GM21515 (cell line): Measurements from ENCODE around the gene GPR68.

Experiments used
- ATAC-seq: cut with Tn5 transposase; IDR thresholded peaks from one replicate; pipeline ENCODE4 v1.9.1; 2021; ENCODE audit not compliant: unreplicated experiment

GPR68 gene

GRCh38 chr14:91244501-91244901, at the start of gene GPR68:
Gene GPR68 (minus strand): TSS chr14:91244704. CDS start chr14:91235050, 9,654 bp downstream.
- no peak for ATAC-seq

DNA sequence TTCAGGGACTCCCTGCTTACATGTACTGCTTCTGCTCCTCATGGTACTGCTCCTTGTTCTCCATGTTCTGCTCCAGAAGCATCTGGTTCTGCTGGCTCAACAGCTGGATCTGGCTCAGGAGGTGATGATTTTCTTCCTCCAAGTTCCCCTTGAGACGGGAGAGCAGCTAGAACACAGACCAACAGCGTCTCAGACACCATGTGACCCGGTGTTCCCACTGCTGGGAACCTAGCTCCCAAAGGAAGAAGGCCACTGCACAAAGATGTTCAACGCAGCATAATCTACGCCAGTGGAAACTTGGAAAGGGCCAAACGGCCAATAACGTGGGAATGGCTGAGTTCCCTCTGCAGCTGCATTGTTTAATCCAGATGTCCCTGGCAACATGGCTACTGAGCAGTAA, 49.6 kb upstream of the GPR68 start:
- no peak for ATAC-seq

DNA sequence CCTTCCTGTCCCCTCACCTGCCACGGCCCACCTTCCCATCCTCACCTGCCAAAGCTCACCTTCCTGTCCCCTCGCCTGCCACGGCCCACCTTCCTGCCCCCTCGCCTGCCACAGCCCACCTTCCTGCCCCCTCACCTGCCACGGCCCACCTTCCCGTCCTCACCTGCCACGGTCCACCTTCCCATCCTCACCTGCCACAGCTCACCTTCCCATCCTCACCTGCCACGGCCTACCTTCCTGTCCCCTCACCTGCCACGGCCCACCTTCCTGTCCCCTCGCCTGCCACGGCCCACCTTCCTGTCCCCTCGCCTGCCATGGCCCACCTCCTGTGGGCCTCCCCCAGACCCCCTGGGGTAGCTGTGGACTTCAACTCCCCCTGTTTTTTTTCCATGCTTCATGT, 48.8 kb upstream of the GPR68 start:
- no peak for ATAC-seq

GRCh38 chr14:91292491-91292890, 48.0 kb upstream of the GPR68 start:
- ATAC-seq: no peak

- no peak for ATAC-seq
These were observed 47.4 kb upstream of the GPR68 start for GRCh38 chr14:91291786-91292405.

DNA sequence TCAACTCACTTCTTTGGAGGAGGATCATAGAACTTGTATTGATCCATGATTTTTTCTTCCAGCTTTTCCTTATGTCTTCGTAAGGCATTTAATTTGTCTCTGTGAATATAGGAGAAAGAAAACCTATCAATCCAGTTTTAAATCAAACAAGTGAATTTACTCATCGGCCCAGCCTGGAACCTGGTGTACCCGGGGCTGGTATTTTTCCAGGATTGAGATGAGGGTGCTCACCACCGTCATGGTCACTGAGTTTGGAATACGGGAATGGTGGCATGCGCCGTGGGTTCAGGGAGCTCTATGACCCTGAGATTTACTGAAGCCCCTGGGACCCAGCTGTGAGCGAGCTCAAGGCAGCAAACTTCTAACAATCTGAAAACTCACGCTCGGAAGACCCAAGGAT, 46.5 kb upstream of the GPR68 start:
- no peak for ATAC-seq

DNA sequence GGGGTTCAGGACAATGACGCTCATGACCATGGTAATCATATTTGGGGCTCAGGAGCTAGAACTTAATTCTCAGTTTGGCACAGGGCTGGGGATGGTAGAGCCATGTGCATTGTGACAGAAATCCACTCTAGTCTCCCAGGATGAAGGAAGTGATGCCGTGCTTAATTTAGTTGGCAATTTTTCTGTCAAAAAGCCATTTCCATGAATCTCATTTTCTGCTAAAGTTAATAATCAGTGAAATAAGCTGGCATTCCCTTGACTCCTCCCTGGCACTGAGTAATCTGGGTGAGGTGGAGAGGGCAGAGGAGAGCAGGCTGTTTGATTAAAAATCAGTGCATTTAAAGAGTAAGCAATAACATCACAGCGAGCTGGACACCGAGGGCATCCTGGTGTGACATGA, 45.0 kb upstream of the GPR68 start:
- no peak for ATAC-seq

- ATAC-seq: no peak
These were observed 44.4 kb upstream of the GPR68 start for GRCh38 chr14:91288876-91289275.

DNA sequence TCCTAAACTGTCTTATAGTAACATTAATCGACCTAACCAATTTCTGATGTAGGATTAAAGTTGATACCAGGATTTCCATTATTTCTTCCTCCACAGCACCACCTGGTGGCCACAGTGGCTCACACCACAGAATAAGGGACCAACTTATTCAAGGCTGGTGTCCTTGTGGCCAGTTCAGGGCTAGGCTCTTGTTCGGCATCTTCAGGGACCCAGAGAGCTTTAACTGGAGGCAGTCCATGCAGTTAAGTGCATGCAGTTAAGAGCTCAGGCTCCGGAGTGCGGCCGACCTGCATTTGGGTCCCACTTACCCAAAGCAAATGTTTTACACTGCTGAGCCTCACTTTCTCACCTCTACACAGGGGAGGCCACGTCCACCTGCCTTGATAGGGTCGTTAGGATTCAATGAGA, 42.0 kb upstream of the GPR68 start:
- ATAC-seq: no peak

- no peak for ATAC-seq
These were observed 40.5 kb upstream of the GPR68 start for GRCh38 chr14:91284791-91285548.

DNA sequence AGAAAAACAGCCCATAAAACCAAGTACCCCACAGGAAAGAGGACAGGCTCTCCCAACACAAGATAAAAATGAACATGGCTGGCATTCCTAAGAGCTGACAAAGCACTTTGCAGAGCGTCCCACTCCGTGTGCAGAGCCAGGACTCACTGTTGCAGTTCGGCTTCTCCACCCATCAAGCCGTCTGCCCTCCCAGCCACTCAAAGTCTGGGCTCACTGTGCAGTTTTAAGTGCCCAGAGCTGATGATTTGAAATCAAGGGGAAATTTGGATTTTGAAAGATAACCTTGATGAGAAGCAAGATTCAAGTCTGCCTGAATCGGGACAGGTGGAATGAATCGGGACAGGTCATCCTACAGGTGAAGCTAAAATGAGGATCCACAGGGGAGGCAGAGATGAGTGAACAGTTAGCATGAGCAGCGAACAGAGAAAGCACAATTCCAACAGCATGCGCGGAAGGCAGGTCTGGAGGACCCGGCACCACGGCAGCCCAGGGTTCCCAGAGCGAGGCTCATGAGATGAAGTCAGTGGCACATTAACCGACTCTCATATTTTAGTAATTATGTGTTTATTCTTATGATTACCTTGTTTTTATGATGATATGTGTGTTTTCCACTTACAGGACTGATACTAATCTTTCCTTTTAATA, 39.8 kb upstream of the GPR68 start:
- ATAC-seq: no peak

- no peak for ATAC-seq
These were observed 39.2 kb upstream of the GPR68 start for GRCh38 chr14:91283666-91284065.

GRCh38 chr14:91282954-91283645, 38.6 kb upstream of the GPR68 start:
- no peak for ATAC-seq

DNA sequence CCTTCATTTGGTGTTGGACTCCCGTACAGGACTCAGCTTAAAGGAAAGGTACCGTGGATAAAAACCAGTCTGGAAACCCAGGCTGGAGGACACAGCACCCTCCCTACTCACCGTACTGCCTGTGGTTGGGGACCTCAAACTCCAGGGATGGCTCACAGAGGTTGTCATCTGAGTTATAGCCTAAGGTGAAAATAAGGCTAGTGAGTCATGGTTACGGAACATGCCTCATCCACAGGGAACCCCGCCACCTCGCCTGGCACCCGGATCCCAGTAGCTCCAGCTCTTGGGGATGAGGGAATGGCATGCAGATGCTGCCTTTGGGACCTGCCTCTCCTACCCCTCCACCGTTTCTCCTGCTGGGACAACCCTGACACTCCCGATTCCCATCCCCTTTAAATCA, 36.8 kb upstream of the GPR68 start:
- no peak for ATAC-seq

GRCh38 chr14:91280129-91280528, 35.6 kb upstream of the GPR68 start:
- ATAC-seq: no peak

DNA sequence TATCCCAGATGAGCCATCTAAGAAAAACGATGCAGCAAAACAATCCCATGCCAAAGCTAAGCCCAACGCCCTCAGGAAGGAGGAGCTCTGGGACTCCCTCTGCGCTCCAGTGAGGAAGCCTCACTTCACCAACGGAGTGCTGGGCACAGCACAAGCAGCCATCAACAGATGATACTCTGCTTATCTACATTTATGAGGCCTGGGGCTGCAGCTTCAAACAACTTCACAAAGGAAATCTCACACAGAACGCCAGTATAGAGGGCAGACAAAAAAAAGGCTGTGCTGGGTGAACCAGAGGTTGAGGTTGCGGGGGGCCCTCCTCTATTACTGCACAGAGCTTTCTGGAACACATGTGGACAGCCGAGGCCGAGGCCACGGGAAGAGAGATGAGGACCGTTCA, 34.9 kb upstream of the GPR68 start:
- no peak for ATAC-seq

GRCh38 chr14:91278383-91278715, 33.8 kb upstream of the GPR68 start:
- no peak for ATAC-seq

DNA sequence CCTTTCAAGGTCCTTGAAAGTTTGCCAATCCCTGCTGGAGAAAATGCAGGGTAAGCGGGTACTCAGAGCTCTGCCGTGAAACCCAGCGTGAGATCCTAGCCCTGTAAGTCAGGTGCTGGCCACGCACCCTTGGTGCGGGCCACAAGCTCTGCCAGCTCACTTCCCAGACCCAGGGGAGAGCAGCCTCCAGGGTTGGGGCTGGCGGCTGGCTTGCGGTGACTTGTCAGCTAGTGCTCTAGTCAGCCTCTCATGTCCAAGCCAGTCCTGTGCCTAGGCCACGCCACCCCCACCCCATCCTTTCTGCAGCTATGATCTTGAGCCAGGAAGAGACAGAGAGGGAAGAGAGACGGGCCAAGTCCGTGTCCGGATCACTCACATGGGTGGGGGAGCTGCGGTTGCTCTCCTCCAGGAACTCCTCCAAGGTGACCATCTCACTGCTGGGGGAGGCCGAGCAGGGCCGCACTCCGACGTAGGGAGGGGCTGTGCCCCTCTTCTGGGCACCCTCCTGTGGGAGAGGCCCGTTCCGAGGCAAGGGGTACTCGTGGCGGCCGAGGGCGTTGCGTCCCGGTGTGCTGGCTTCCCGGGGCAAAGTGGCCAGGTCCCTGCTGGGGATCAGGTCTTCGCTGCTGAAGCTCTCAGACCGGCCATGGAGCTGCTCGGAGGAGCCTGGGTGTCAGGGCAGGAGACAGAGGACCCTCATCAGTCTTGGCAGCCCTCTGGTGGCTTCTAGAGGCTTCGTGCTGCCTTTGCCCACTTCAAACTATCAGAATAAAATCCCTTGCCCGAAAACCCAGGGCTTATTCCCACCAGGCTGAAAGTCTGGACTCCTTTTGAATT, 33.3 kb upstream of the GPR68 start:
- no peak for ATAC-seq

DNA sequence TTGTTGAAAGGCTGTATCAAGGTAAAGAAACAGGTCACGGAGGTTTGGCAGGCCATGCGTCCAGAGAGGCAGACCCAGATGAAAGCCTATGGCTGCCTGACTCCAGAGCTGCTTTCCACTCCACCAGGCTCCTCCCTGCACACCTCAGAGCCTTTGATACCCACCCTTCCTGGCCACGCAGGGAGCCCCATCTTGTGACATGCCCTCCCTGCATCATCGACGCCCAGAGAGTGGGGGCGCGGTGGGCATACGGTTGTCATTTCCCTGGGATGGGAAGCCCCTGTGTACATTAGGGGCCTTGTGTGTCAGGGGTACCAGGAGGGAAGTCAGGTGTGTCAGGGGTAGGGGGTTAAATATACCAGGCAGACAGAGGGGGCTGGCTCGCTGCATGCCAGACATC, 30.3 kb upstream of the GPR68 start:
- ATAC-seq: no peak

DNA sequence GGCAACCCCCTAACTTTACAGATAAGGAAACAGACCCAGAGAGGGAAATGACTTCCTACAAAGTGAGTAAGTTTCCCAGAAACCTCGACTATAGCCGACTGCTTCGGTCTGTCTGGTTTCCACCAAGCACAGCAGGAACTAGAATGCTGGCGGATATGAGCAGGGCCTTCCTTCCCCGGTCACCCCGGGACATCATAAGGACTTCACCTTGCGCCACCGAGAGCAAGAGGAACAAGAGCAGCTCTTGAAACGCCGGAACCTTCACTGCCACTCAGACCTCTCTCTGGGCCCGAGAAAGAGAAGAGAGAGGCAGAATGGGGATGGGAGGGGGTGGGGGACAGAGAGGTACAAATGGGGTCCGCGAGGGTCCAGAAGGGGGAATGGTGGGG, 29.4 kb upstream of the GPR68 start:
- no peak for ATAC-seq

- ATAC-seq: no peak
These were observed 28.9 kb upstream of the GPR68 start for GRCh38 chr14:91273273-91273884.
